Measurements from ENCODE around the gene SYNJ1. TPM values are rescaled to one million over a fixed set of nuclear protein-coding genes. Genes with fewer than 3 reads are reported as not detected.

Gene SYNJ1
- total and polyA plus RNA-seq, 4 donors: 7.4 to 17.5 (median 11.8) TPM

DNA sequence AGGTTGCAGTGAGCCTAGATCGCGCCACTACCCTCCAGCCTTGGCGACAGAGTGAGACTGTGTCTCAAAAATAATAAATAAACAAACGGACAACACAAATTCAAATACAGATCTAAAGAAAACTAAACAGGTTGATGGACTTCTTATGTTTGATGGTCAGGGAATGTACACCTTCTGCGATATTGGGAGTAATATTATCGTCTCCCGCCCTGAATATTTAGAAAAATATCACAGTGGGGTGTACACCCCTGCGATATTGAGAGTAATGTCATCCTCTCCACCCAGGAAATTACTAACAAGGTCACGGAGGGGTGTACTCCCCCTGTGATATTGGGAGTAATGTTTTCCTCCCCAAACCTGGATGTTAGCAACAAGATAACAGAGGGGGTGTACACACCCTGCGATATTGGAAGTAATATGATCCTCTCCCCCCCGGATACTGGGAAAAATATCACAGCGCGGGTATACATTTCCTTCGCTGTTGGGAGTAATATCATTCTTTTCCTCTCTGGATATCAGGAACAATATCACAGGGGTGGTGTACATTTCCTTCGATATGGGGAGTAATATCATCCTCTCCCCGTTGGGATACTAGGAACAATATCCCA lies 114.3 kb downstream of the SYNJ1 start:
- Histone ChIP-seq H3K9ac (ENCODE audit: insufficient read depth in 1 of 2, low read length in 2 of 2) (peak overlapping the region; percentile 78 to 88), H3K27ac (ENCODE audit: low read depth in 1 of 2, low read length in 1 of 2) (peak overlapping the region; percentile 91 to 96), H3K4me1 (ENCODE audit: control insufficient read depth in 5 of 5, insufficient read depth in 5 of 5, low read length in 5 of 5) (peaks cover 0 to 11% (median 4%) of the 10 kb centered on the region in 5 donors), H3K4me3 (no peak overlapping the region), H3K36me3 (ENCODE audit: control insufficient read depth in 4 of 4, insufficient read depth in 4 of 4, low read length in 4 of 4) (peaks cover 0 to 10% (median under 1%) of the 10 kb centered on the region in 4 donors), H3K9me3 (ENCODE audit: control insufficient read depth in 4 of 4, insufficient read depth in 3 of 4, low read length in 3 of 4) (no peaks in the 10 kb centered on the region), H3K27me3 (ENCODE audit: control insufficient read depth in 3 of 3, insufficient read depth in 3 of 3, low read length in 2 of 3) (no peaks in the 10 kb centered on the region)
- DNase-seq (no peak), ATAC-seq (ENCODE audit: insufficient read depth, low FRiP score) (no peak)
- TF ChIP-seq, protein P1, sequence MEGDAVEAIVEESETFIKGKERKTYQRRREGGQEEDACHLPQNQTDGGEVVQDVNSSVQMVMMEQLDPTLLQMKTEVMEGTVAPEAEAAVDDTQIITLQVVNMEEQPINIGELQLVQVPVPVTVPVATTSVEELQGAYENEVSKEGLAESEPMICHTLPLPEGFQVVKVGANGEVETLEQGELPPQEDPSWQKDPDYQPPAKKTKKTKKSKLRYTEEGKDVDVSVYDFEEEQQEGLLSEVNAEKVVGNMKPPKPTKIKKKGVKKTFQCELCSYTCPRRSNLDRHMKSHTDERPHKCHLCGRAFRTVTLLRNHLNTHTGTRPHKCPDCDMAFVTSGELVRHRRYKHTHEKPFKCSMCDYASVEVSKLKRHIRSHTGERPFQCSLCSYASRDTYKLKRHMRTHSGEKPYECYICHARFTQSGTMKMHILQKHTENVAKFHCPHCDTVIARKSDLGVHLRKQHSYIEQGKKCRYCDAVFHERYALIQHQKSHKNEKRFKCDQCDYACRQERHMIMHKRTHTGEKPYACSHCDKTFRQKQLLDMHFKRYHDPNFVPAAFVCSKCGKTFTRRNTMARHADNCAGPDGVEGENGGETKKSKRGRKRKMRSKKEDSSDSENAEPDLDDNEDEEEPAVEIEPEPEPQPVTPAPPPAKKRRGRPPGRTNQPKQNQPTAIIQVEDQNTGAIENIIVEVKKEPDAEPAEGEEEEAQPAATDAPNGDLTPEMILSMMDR (IDR thresholded peaks at IDR 0.05; ENCODE audit: control extremely low read depth, extremely low read depth): no peak
- WGBS, 2 donors: 71 to 74% methylated on average over 16 of the region's 16 CpGs

DNA sequence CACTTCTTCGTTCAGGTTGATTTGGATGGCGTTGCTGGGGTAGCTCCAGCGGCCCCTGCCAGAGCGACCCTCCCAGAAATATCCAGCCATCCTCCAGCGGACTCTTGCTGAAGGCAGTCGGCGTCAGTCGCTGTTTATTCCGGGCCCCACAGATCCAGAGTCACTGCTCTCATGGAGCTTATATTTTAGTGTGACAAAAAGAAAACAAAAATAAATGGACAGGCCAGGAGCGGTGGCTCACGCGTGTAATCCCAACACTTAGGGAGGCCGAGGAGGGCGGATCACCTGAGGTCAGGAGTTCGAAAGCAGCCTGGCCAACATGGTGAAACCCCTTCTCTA lies 114.8 kb downstream of the SYNJ1 start:
- ATAC-seq (ENCODE audit: insufficient read depth, low FRiP score): peak; percentile 3
- TF ChIP-seq, protein P1 (IDR thresholded peaks at IDR 0.05; ENCODE audit: control extremely low read depth, extremely low read depth): no peak
- Histone ChIP-seq H3K9ac (ENCODE audit: insufficient read depth in 1 of 2, low read length in 2 of 2) (peak overlapping the region; percentile 78 to 88), H3K27me3 (ENCODE audit: control insufficient read depth in 3 of 3, insufficient read depth in 3 of 3, low read length in 2 of 3) (no peaks in the 10 kb centered on the region), H3K27ac (ENCODE audit: low read depth in 1 of 2, low read length in 1 of 2) (peak overlapping the region; percentile 91 to 96), H3K4me1 (ENCODE audit: control insufficient read depth in 5 of 5, insufficient read depth in 5 of 5, low read length in 5 of 5) (peaks cover 0 to 11% (median 4%) of the 10 kb centered on the region in 5 donors), H3K4me3 (peak overlapping the region; percentile 84), H3K36me3 (ENCODE audit: control insufficient read depth in 4 of 4, insufficient read depth in 4 of 4, low read length in 4 of 4) (peaks cover 0 to 10% (median under 1%) of the 10 kb centered on the region in 4 donors), H3K9me3 (ENCODE audit: control insufficient read depth in 4 of 4, insufficient read depth in 3 of 4, low read length in 3 of 4) (no peaks in the 10 kb centered on the region)
- DNase-seq: no peak
- WGBS, 2 donors: 3 to 5% methylated on average over 15 of the region's 15 CpGs

DNA sequence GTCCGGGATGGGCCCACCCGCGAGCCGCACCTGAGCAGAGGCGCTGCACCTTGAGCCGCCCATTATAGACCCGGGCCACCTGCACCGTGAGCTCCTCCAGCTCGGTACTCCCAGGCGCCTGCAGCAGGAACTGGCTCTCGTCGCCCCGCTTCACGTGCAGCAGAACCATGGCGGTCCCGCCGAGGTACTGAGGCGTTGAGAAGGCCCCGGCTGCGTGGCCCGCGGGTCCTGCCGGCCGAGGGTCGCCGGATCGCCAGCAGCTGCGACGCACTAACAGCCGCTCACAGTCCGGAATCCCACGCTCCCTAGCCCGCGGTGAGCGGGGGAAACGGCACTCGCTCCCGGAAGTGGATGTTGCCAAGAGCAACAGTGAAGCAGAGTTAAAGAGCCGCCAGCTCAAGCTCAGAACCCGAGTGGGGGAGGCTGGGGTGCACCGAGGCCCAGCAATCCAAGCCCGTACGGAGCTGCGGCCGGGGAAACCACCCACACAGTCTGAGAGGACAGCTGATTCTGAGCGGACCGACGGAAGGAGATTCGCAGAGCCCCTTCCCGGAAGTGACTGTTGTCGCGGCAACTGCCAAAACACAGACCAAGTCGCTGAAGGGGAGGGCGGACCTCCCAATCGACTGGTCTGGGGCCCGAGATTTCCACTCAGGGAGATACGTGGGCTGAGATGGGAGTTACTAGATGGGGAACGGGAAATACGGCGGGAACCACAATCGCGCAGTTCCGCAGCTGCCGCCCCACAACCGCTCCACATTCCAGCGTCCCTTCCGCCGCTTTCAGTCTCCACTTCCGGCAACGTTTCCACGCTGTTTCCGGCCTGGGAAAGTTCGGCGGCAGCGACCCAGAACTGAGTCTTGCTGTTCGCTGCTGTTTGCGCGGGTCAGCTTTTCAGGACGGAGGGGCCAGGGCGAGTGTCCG lies 115.5 kb downstream of the SYNJ1 start, which contains the start of gene CFAP298:
Gene CFAP298, minus strand, starts transcription at position 303 of the 924 bp plus-strand sequence. Its CDS starts 134 bp downstream, at position 169.
- H3K9ac ChIP-seq (ENCODE audit: insufficient read depth in 1 of 2, low read length in 2 of 2): peak within 1 kb of the TSS; percentile 78 to 88
- H3K27ac ChIP-seq (ENCODE audit: low read depth in 1 of 2, low read length in 1 of 2): peak within 1 kb of the TSS; percentile 91 to 96
- WGBS, 2 donors: 0% methylated on average over 81 of the region's 81 CpGs
- ATAC-seq (ENCODE audit: insufficient read depth, low FRiP score) (peak; percentile 93), DNase-seq (peak; percentile 94 to 96 (median 95))
- H3K9me3 ChIP-seq (ENCODE audit: control insufficient read depth in 4 of 4, insufficient read depth in 3 of 4, low read length in 3 of 4): no peaks in the 10 kb centered on the region
- peaks cover 0 to 14% (median 3%) of the 10 kb centered on the region in 4 donors for H3K36me3 ChIP-seq (ENCODE audit: control insufficient read depth in 4 of 4, insufficient read depth in 4 of 4, low read length in 4 of 4)
- TF ChIP-seq, protein P1 (IDR thresholded peaks at IDR 0.05; ENCODE audit: control extremely low read depth, extremely low read depth): no peak
- peaks cover 0 to 11% (median 4%) of the 10 kb centered on the region in 5 donors for H3K4me1 ChIP-seq (ENCODE audit: control insufficient read depth in 5 of 5, insufficient read depth in 5 of 5, low read length in 5 of 5)
- no peaks in the 10 kb centered on the region for H3K27me3 ChIP-seq (ENCODE audit: control insufficient read depth in 3 of 3, insufficient read depth in 3 of 3, low read length in 2 of 3)
- H3K4me3 ChIP-seq: peak within 1 kb of the TSS; percentile 84

All from lung (tissue), 12 donors.